NCI-H1930 (cell line): ENCODE results near the gene TSC22D2.
A peak's percentile ranks its signal among the peaks of the same experiment; 100 is the strongest.
"Not testable (repeated sequence)": the region's sequence is repeated elsewhere in the genome, so short reads cannot be mapped to it uniquely, and the experiment has no call there.

Experiments used
- DNase-seq, 2 experiments: peaks; one replicate each; lab custom pipeline; 2025; lab: John Stamatoyannopoulos, UW

The TSC22D2 gene

GRCh38 chr3:150490277-150490986 is 82.3 kb downstream of the TSC22D2 start:
- no peak for DNase-seq

- DNase-seq: no peak
Measured at GRCh38 chr3:150494411-150494977, 86.4 kb downstream of the TSC22D2 start.

GRCh38 chr3:150495149-150495548 is 87.1 kb downstream of the TSC22D2 start:
- no peak for DNase-seq

- peak; percentile 33 to 39 for DNase-seq
Measured at GRCh38 chr3:150495563-150496168, 87.6 kb downstream of the TSC22D2 start.

GRCh38 chr3:150497956-150498355 is 89.9 kb downstream of the TSC22D2 start:
- no peak for DNase-seq

- DNase-seq: not testable (repeated sequence)
Measured at GRCh38 chr3:150500960-150501359, 92.9 kb downstream of the TSC22D2 start.

- no peak for DNase-seq
Measured at GRCh38 chr3:150503402-150504099, 95.5 kb downstream of the TSC22D2 start.

GRCh38 chr3:150504483-150504882 is 96.4 kb downstream of the TSC22D2 start:
- DNase-seq: no peak

- no peak for DNase-seq
Measured at GRCh38 chr3:150508401-150508800, 100.3 kb downstream of the TSC22D2 start.

- DNase-seq: no peak
Measured at GRCh38 chr3:150509780-150510179, 101.7 kb downstream of the TSC22D2 start.

GRCh38 chr3:150511122-150511821 is 103.2 kb downstream of the TSC22D2 start:
- DNase-seq: no peak

GRCh38 chr3:150515210-150515609 is 107.1 kb downstream of the TSC22D2 start:
- no peak for DNase-seq
